Measurements from ENCODE around the gene DNAAF3.

GRCh38 chr19:55146078-55146704 lies 20.2 kb downstream of the DNAAF3 start:
- peak; percentile 83 for TF ChIP-seq CTCF (IDR thresholded peaks at IDR 0.05; ENCODE audit: low read depth, low read length)
- TF ChIP-seq EZH2phosphoT487 (IDR thresholded peaks at IDR 0.05; ENCODE audit: low read depth), result no peak
